Measurements from ENCODE around the gene DMRTC1B. TPM values are rescaled to one million over a fixed set of nuclear protein-coding genes. Genes with fewer than 3 reads are reported as not detected.

Gene DMRTC1B, protein sequence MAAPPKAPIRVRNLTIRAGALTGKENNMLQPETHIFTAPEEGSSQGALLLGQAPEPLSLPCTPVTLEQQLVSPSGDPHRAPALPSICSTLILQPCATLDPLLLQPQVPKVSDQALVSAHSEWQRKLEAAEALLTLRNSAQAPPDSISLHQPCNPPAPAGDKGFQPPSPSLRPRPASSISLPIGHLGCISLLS
- 0.94 TPM for total RNA-seq

DNA sequence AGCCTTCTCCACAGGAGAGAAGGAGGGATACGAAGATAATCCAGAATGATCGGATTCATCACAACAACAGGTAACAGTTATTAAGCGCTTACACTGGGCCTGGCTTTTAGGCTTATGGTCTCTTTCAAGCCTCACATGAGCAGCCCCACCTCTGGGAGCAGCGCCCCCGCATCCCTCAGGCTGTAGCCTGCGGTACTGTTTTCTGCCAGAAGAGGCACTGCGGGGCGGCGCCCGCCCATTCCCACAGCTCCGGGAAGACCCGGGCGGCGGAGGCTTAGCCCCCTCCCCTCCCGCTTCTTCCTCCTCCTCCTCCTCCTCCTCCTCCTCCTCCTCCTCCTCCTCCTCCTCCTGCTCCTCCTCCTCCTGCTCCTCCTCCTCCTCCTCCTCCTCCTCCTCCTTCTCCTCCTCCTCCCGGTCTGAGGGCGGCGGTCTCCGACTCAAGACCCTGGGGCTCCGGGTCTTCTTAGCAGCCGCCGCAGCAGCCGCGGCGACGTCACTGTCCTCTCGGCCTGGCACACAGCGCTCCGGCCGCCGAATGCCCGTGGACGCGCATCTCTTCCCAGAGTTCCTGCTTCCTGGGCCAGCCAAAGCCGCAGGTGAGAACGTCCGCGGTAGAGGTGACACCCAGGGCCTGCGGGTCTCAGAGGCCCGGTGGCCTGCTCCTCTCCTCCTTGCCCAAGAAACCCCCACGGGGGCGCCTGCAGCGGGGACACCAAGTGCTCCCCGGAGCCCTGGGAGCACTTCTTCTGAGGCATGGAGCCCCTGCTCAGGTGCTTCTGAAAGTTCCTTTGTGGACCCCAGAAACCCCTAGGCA lies at the start of gene DMRTC1B:
Gene DMRTC1B (plus strand): TSS at position 238 of the 814 bp plus-strand sequence. CDS start 68,246 bp downstream, outside the sequence.

DNA sequence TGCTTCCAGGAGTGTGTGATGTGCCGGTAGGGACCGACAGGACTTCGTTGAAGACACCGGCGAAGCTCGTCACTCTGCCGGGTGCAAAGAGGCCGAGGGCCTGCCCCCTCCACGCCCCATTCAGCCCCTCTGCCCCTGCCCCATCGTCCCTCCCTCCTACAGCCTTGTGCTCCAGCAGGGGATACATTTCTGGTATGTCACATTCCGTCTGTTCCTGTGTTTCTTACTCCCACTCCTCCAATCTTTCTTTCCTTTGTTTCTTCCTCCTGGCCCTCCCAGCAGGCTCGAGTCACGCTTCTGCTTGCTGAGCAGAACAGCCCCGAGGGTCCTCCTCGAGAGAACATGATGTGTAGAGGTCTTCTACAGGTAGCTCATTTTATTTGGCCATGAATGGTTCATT lies 5.9 kb downstream of the DMRTC1B start, which contains the start of gene FAM236B:
Gene FAM236B (minus strand): TSS at position 101 of the 400 bp plus-strand sequence. CDS start 100 bp downstream, at position 1.

DNA sequence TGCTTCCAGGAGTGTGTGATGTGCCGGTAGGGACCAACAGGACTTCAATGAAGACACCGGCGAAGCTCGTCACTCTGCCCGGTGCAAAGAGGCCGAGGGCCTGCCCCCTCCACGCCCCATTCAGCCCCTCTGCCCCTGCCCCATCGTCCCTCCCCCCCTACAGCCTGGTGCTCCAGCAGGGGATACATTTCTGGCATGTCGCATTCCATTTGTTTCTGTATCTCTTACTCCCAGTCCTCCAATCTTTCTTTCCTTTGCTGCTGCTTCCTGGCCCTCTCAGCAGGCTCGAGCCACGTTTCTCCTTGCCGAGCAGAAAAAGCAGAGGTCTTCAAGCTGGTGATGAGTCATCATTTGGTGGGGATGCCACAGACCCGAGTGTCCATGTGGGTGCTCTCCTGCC lies 31.4 kb downstream of the DMRTC1B start, which contains the start of gene FAM236D:
Gene FAM236D (minus strand): TSS at position 101 of the 400 bp plus-strand sequence. CDS start 100 bp downstream, at position 1.

Small RNA genes lying within 50 kb of the gene (small RNA-seq; reads per million reads assigned to genes)
- not detected for gene RNU1-112P (ENCODE audit: low replicate concordance)

Other genes with a start within 250 kb of the DMRTC1B start
- 86.7 TPM for gene HDAC8, start 204.0 kb upstream of the DMRTC1B start, total RNA-seq
- 4.7 TPM for gene PHKA1, start 62.6 kb upstream of the DMRTC1B start, total RNA-seq
- not detected for gene FAM236B, start 5.8 kb downstream of the DMRTC1B start, total RNA-seq
- not detected for gene FAM236D, start 31.3 kb downstream of the DMRTC1B start, total RNA-seq
- gene FAM236C, start 135.7 kb downstream of the DMRTC1B start, total RNA-seq: not detected
- not detected for gene FAM236A, start 161.3 kb downstream of the DMRTC1B start, total RNA-seq
- not detected for gene DMRTC1, start 166.9 kb downstream of the DMRTC1B start, total RNA-seq
- gene PABPC1L2B, start 226.0 kb downstream of the DMRTC1B start, total RNA-seq: not detected